Measurements from ENCODE around the gene TTLL11.

GRCh38 chr9:122036408-122036807, 56.7 kb downstream of the TTLL11 start:
- no peak for TF ChIP-seq CTCF (IDR thresholded peaks at IDR 0.05; ENCODE audit: low read depth, low read length, poor library complexity, severe bottlenecking)
- TF ChIP-seq EZH2phosphoT487 (IDR thresholded peaks at IDR 0.05; ENCODE audit: borderline replicate concordance, low read length), result no peak

All from DOHH2 (cell line).